Spinal cord (tissue), 10 donors: ENCODE measurements around the gene ADARB2. TPM values are rescaled to one million over a fixed set of nuclear protein-coding genes. Genes with fewer than 3 reads are reported as not detected.

ENCODE experiments used
- DNase-seq, 6 donors: peaks; one replicate each; pipeline versions ENCODE4 v3.0.0 to v3.0.0-alpha.2; 2013 to 2015; ENCODE audit warnings: low spot score in 6 of 6, low read depth in 4 of 6
- H3K27ac ChIP-seq: one replicate; pipeline ENCODE4 v1.5.1; 2013; ENCODE audit warnings: low read depth, low read length, control low read depth
- H3K27me3 ChIP-seq: one replicate; pipeline ENCODE4 v1.6.1; 2013; ENCODE audit warnings: low read length; ENCODE audit not compliant: control insufficient read depth, insufficient read depth
- H3K36me3 ChIP-seq: one replicate; pipeline ENCODE4 v1.6.1; 2013; ENCODE audit warnings: low read length; ENCODE audit not compliant: control insufficient read depth, insufficient read depth
- H3K4me1 ChIP-seq: one replicate; pipeline ENCODE4 v1.6.1; 2013; ENCODE audit warnings: low read length; ENCODE audit not compliant: control insufficient read depth, insufficient read depth
- H3K4me3 ChIP-seq: one replicate; pipeline ENCODE4 v1.5.1; 2013; ENCODE audit warnings: low read depth, low read length, control low read depth
- H3K9me3 ChIP-seq: one replicate; pipeline ENCODE4 v1.6.1; 2013; ENCODE audit warnings: low read length; ENCODE audit not compliant: control insufficient read depth, insufficient read depth
- WGBS: methylation state at CpG from one replicate; pipeline ENCODE4 v1.1.5; 2013; ENCODE audit warnings: missing lambda C conversion rate; ENCODE audit not compliant: insufficient coverage; 5-methylcytosine and 5-hydroxymethylcytosine counted together
- polyA plus RNA-seq, 2 donors: library from polyadenylated mRNA; unstranded; fragments of 120-200 nt; gene quantifications; one replicate each; pipeline ENCODE4 v1.2.1, GENCODE V29; 2013; ENCODE audit not compliant: insufficient read length in 2 of 2
- total RNA-seq, 2 donors: library from RNA; depleted of rRNA in 1 of 2; stranded (reverse); fragments of 120-200 nt in 1 of 2; fragments of >200 nt in 1 of 2; gene quantifications; one replicate each; pipeline versions ENCODE4 v1.2.3 to v1.2.4, GENCODE V29; 2013 to 2014
- donor health status: healthy.

The ADARB2 gene
- total and polyA plus RNA-seq, 4 donors, result 4.1 to 11.2 (median 8.3) TPM

GRCh38 chr10:1507436-1507835 lies 229.9 kb downstream of the ADARB2 start:
- WGBS, result 94% methylated on average over 15 of the region's 15 CpGs

GRCh38 chr10:1504940-1505339 lies 232.4 kb downstream of the ADARB2 start:
- no peak for DNase-seq
- H3K27ac ChIP-seq, result no peak overlapping the region
- H3K36me3 ChIP-seq, result no peaks in the 10 kb centered on the region
- H3K27me3 ChIP-seq, result no peaks in the 10 kb centered on the region
- peaks cover 3% of the 10 kb centered on the region for H3K4me1 ChIP-seq
- WGBS, result 100% methylated on average over 4 of the region's 8 CpGs
- H3K4me3 ChIP-seq, result no peak overlapping the region
- H3K9me3 ChIP-seq, result no peaks in the 10 kb centered on the region

More at GRCh38 chr10:1507436-1507835, 229.9 kb downstream of the ADARB2 start:
- Histone ChIP-seq H3K9me3 (no peaks in the 10 kb centered on the region), H3K36me3 (no peaks in the 10 kb centered on the region), H3K27ac (no peak overlapping the region), H3K27me3 (no peaks in the 10 kb centered on the region), H3K4me1 (peaks cover 3% of the 10 kb centered on the region), H3K4me3 (no peak overlapping the region)
- DNase-seq, result no peak

- WGBS, result 81% methylated on average over 13 of the region's 15 CpGs
- DNase-seq, result no peak
Measured at GRCh38 chr10:1504286-1504685, 233.0 kb downstream of the ADARB2 start.

DNA sequence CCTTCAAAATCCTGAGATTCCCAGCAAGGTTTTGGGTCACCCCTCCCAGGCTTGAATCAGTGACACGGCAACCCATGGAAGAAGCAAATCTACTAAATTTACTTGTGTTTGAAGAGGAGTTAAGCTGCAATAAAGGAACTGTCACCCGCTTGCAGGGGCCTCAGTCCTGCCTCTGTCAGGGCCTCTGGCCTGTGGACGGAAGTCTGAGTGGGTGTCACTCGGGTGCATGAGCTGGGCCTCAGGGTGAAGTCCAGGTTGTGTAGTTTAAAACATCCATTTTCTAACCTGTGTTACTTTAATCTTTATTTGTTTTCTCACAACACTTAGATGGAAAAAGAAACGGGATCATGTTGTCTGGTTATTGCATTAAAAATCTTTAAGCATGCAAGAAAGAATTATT lies 234.9 kb downstream of the ADARB2 start:
- Histone ChIP-seq H3K27ac (no peak overlapping the region), H3K9me3 (no peaks in the 10 kb centered on the region), H3K4me1 (no peaks in the 10 kb centered on the region), H3K27me3 (no peaks in the 10 kb centered on the region), H3K36me3 (no peaks in the 10 kb centered on the region), H3K4me3 (no peak overlapping the region)
- no peak for DNase-seq
- WGBS, result no CpG with 5 or more reads among the region's 5 CpGs

More at GRCh38 chr10:1504286-1504685, 233.0 kb downstream of the ADARB2 start:
- Histone ChIP-seq H3K27me3 (no peaks in the 10 kb centered on the region), H3K36me3 (no peaks in the 10 kb centered on the region), H3K4me3 (no peak overlapping the region), H3K9me3 (no peaks in the 10 kb centered on the region), H3K4me1 (peaks cover 3% of the 10 kb centered on the region), H3K27ac (no peak overlapping the region)

DNA sequence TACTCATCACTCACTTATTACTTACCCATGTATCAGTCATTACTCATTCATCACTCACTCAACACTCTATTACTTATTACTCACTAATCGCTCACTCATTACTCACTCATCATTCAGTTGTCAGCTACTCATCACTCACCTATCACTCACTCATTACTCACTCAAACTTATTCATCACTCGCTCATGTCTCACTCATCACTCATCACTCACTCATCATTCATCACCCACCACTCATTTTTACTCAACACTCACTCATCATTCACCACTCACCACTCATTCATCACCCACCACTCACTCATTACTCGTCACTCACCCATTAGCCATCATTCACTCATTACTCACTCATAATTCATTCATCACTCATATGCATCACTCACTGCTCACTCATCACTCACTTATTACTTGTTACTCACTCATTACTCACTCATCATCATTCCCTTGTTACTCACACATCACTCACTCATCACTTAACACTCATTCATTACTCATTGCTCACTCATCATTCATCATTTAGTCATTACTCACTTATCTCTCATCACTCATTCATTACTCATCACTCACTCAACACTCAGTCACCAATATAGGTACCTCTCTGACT lies 237.9 kb downstream of the ADARB2 start:
- Histone ChIP-seq H3K36me3 (no peaks in the 10 kb centered on the region), H3K4me1 (no peaks in the 10 kb centered on the region), H3K27ac (no peak overlapping the region), H3K27me3 (no peaks in the 10 kb centered on the region), H3K9me3 (no peaks in the 10 kb centered on the region), H3K4me3 (no peak overlapping the region)
- WGBS, result 95% methylated on average over 3 of the region's 3 CpGs
- DNase-seq, result no peak

- Histone ChIP-seq H3K9me3 (no peaks in the 10 kb centered on the region), H3K36me3 (no peaks in the 10 kb centered on the region), H3K27ac (no peak overlapping the region), H3K4me3 (no peak overlapping the region), H3K4me1 (no peaks in the 10 kb centered on the region), H3K27me3 (no peaks in the 10 kb centered on the region)
- 95% methylated on average over 5 of the region's 5 CpGs for WGBS
- no peak for DNase-seq
Measured at GRCh38 chr10:1498746-1499358, 238.5 kb downstream of the ADARB2 start.

- Histone ChIP-seq H3K36me3 (no peaks in the 10 kb centered on the region), H3K4me3 (no peak overlapping the region), H3K27me3 (no peaks in the 10 kb centered on the region), H3K9me3 (no peaks in the 10 kb centered on the region), H3K4me1 (no peaks in the 10 kb centered on the region), H3K27ac (no peak overlapping the region)
- DNase-seq, result no peak
- 95% methylated on average over 5 of the region's 5 CpGs for WGBS
Measured at GRCh38 chr10:1495915-1496517, 241.3 kb downstream of the ADARB2 start.

DNA sequence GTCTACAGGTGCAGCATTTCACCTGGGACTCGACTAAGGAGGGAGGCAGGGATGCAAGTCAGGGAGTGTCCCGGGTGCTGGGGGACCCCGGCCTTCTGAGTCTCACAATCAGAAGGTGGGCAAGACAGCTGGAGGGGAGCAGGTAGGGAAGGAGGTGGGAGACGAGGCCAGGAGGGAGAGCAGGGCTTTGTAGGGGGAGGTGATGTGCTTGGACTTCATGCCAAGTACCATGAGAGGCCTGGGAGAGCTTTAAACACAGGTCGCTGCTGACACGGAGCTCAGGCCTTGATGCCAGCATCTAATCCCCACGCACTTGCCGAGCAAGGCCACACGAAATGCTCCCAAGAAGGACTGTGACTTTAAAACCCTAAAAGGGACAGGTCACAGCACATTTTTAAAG lies 244.7 kb downstream of the ADARB2 start:
- H3K4me1 ChIP-seq, result no peaks in the 10 kb centered on the region
- no peak overlapping the region for H3K4me3 ChIP-seq
- H3K27ac ChIP-seq, result no peak overlapping the region
- WGBS, result 90% methylated on average over 7 of the region's 9 CpGs
- H3K27me3 ChIP-seq, result no peaks in the 10 kb centered on the region
- no peaks in the 10 kb centered on the region for H3K36me3 ChIP-seq
- no peak for DNase-seq
- no peaks in the 10 kb centered on the region for H3K9me3 ChIP-seq

DNA sequence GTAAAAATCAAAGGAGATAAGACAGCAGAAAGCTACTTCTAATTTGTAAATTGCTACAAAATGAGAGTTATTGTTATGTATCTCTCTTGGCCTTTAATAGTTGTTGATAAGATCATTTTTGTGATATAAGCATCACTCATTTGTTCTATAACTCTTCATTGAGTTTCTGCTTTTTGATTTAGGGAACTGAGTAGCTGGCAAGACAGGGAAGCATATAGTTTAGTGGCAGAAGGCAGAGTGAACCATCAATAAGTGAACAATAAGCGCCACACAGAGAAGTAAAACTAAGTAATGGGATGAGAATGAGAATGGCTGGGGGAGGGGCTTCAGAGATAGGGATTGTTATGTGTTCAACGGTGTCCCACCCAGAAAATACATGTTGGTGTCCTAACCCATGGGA lies 245.4 kb downstream of the ADARB2 start:
- Histone ChIP-seq H3K9me3 (no peaks in the 10 kb centered on the region), H3K36me3 (no peaks in the 10 kb centered on the region), H3K27ac (no peak overlapping the region), H3K27me3 (no peaks in the 10 kb centered on the region), H3K4me3 (no peak overlapping the region), H3K4me1 (peaks cover 3% of the 10 kb centered on the region)
- WGBS, result 73% methylated on average over 1 of the region's 2 CpGs
- DNase-seq, result no peak

- Histone ChIP-seq H3K4me3 (no peak overlapping the region), H3K27me3 (no peaks in the 10 kb centered on the region), H3K4me1 (peaks cover 6% of the 10 kb centered on the region), H3K36me3 (no peaks in the 10 kb centered on the region), H3K9me3 (no peaks in the 10 kb centered on the region), H3K27ac (no peak overlapping the region)
- WGBS, result 94% methylated on average over 2 of the region's 4 CpGs
- DNase-seq, result no peak
Measured at GRCh38 chr10:1489801-1490200, 247.5 kb downstream of the ADARB2 start.
